Caco-2 (cell line): ENCODE data around the gene HMGB1. TPM values are rescaled to one million over a fixed set of nuclear protein-coding genes. Genes with fewer than 3 reads are reported as not detected.
A peak's percentile ranks its signal among the peaks of the same experiment; 100 is the strongest.

ENCODE experiments used
- BruUV-seq: library from RNA; stranded (reverse); fragments of 400-500 nt; replicated peaks from 2 replicates; lab custom pipeline; 2021; lab: Mats Ljungman, UMichigan
- CTCF ChIA-PET: fragments of 300-600 bp; sonication (Branson Sonifier 250); formaldehyde crosslinking; loops from one replicate; lab custom pipeline; 2022; ENCODE audit warnings: antibody characterized with exemption; lab: Charles Lee
- POLR2A ChIA-PET: fragments of 300-600 bp; sonication (Branson Sonifier 250); formaldehyde crosslinking; loops from one replicate; lab custom pipeline; 2022; ENCODE audit warnings: antibody characterized with exemption; lab: Charles Lee
- DNase-seq, 2 experiments: peaks; one replicate each; pipeline versions ENCODE4 v3.0.0 to v3.0.0-alpha.2; 2020 to 2022
- H3K27me3 ChIP-seq: replicated peaks from 2 replicates; pipeline ENCODE4 v1.6.0; 2011; ENCODE audit warnings: low read length; ENCODE audit not compliant: control insufficient read depth, insufficient read depth
- H3K36me3 ChIP-seq: 2 replicates; pipeline ENCODE4 v1.5.1; 2011; ENCODE audit warnings: low read length; ENCODE audit not compliant: control insufficient read depth, insufficient read depth
- H3K4me1 ChIP-seq: fragments of 250-450 bp; sonication (Bioruptor Pico); 2 replicates; pipeline ENCODE4 v1.5.1; 2020; ENCODE audit warnings: mild to moderate bottlenecking
- H3K4me3 ChIP-seq: 2 replicates; pipeline ENCODE4 v1.5.1; 2011; ENCODE audit warnings: low read depth, mild to moderate bottlenecking, control low read depth, low read length
- H3K9me3 ChIP-seq: fragments of 250-450 bp; sonication (Bioruptor Pico); 2 replicates; pipeline ENCODE4 v1.5.1; 2020; ENCODE audit warnings: mild to moderate bottlenecking, moderate library complexity
- H3K27ac Mint-ChIP-seq: one replicate; pipeline ENCODE4 v1.8.0; 2022; ENCODE audit warnings: mixed read lengths; ENCODE audit not compliant: unreplicated experiment
- H3K27me3 Mint-ChIP-seq: one replicate; pipeline ENCODE4 v1.8.0; 2022; ENCODE audit warnings: mixed read lengths; ENCODE audit not compliant: insufficient read depth, unreplicated experiment
- H3K36me3 Mint-ChIP-seq: one replicate; pipeline ENCODE4 v1.8.0; 2022; ENCODE audit warnings: mild to moderate bottlenecking, mixed read lengths; ENCODE audit not compliant: insufficient read depth, unreplicated experiment
- H3K4me1 Mint-ChIP-seq: one replicate; pipeline ENCODE4 v1.8.0; 2022; ENCODE audit warnings: low read depth, mixed read lengths; ENCODE audit not compliant: unreplicated experiment
- H3K4me3 Mint-ChIP-seq: one replicate; pipeline ENCODE4 v1.8.0; 2022; ENCODE audit warnings: mild to moderate bottlenecking, moderate library complexity, mixed read lengths; ENCODE audit not compliant: unreplicated experiment
- H3K9me3 Mint-ChIP-seq: one replicate; pipeline ENCODE4 v1.8.0; 2022; ENCODE audit warnings: mixed read lengths; ENCODE audit not compliant: unreplicated experiment
- CTCF ChIP-seq, 2 experiments: fragments of 200-600 bp in 1 of 2; IDR thresholded peaks; 1 replicate in 1 of 2; 2 replicates in 1 of 2; pipeline versions ENCODE4 v1.5.1 to v1.8.0; 2011 to 2022; ENCODE audit warnings: antibody characterized with exemption in 1 of 2, control low read depth in 1 of 2, inconsistent platforms in 1 of 2, low read depth in 1 of 2, low read length in 1 of 2, mild to moderate bottlenecking in 1 of 2, moderate library complexity in 1 of 2; ENCODE audit not compliant: insufficient read depth in 1 of 2, severe bottlenecking in 1 of 2, unreplicated experiment in 1 of 2
- intact Hi-C: fragments of 100-400 bp; cut with micrococcal nuclease; formaldehyde crosslinking; loops from one replicate; pipeline ENCODE4 v1.10.0; 2022; ENCODE audit not compliant: unreplicated experiment
- total RNA-seq: library from RNA; stranded (reverse); gene quantifications from 2 replicates; pipeline ENCODE4 v1.2.3, GENCODE V29; 2022

HMGB1 gene
- total RNA-seq, 1 experiment from 2014 or later, result 598 TPM

- Mint-ChIP-seq H3K9me3 (no peaks in the 10 kb centered on the region), H3K4me3 (peak overlapping the region; percentile 72), H3K27ac (peak overlapping the region; percentile 16), H3K27me3 (no peaks in the 10 kb centered on the region), H3K4me1 (peaks cover 8% of the 10 kb centered on the region), H3K36me3 (no peaks in the 10 kb centered on the region)
- POLR2A ChIA-PET, result interaction anchor here (0.6 to 1.1 kb wide), 6 partner anchors 13 to 529 kb away, joined by 3 to 8 read pairs (median 4); no protein-coding TSS in a partner anchor
- Histone ChIP-seq H3K27me3 (no peaks in the 10 kb centered on the region), H3K9me3 (no peaks in the 10 kb centered on the region), H3K36me3 (no peaks in the 10 kb centered on the region), H3K4me3 (peak overlapping the region; percentile 58), H3K4me1 (peaks cover 7% of the 10 kb centered on the region; the same call in 1 of the 2 replicates)
- no peak for TF ChIP-seq CTCF (IDR thresholded peaks at IDR 0.05; ENCODE audit: insufficient read depth in 1 of 2, low read depth in 1 of 2, low read length in 1 of 2, severe bottlenecking in 1 of 2, unreplicated experiment in 1 of 2)
- CTCF ChIA-PET, result interaction anchor here (0.5 to 0.6 kb wide), 2 partner anchors 15 to 34 kb away, joined by 3 read pairs; no protein-coding TSS in a partner anchor
- DNase-seq, result peak; percentile 77 to 84
- intact Hi-C loops, result loop anchor here (1.0 to 5.0 kb wide), 4 partner anchors 13 to 196 kb away; partner anchors contain the start of genes HMGB1 and USPL1
- TSS peak; percentile 76 for BruUV-seq
These were observed 44.4 kb downstream of the HMGB1 start for GRCh38 chr13:30421093-30422053.

GRCh38 chr13:30418717-30419459 lies 46.8 kb downstream of the HMGB1 start:
- Histone ChIP-seq H3K27me3 (no peaks in the 10 kb centered on the region), H3K9me3 (no peaks in the 10 kb centered on the region), H3K4me1 (peaks cover 7% of the 10 kb centered on the region; the same call in 1 of the 2 replicates), H3K36me3 (no peaks in the 10 kb centered on the region), H3K4me3 (no peak overlapping the region)
- no peak for DNase-seq
- Mint-ChIP-seq H3K9me3 (no peaks in the 10 kb centered on the region), H3K4me3 (no peak overlapping the region), H3K36me3 (no peaks in the 10 kb centered on the region), H3K27ac (no peak overlapping the region), H3K27me3 (no peaks in the 10 kb centered on the region), H3K4me1 (peaks cover 8% of the 10 kb centered on the region)
- no peak for TF ChIP-seq CTCF (IDR thresholded peaks at IDR 0.05; ENCODE audit: insufficient read depth in 1 of 2, low read depth in 1 of 2, low read length in 1 of 2, severe bottlenecking in 1 of 2, unreplicated experiment in 1 of 2)
- intact Hi-C loops, result no loop called here
- BruUV-seq, result no TSS peak
- ChIA-PET CTCF (interaction anchor here (0.5 kb wide), 1 partner anchor 113 kb away, joined by 7 read pairs; no protein-coding TSS in a partner anchor), POLR2A (no interaction called here)
